SK-N-SH (cell line): ENCODE data around the gene STK40. TPM values are rescaled to one million over a fixed set of nuclear protein-coding genes. Genes with fewer than 3 reads are reported as not detected.

Source experiments
- CTCF ChIA-PET: fragments of 300-600, 350-600 bp; formaldehyde crosslinking; extraction: SDS; loops from one replicate; lab custom pipeline; 2021; lab: Yijun Ruan, JAX
- POLR2A ChIA-PET: fragments of 350-600 bp; sonication (Branson Sonifier 250); formaldehyde crosslinking; extraction: SDS; loops from one replicate; lab custom pipeline; 2020; ENCODE audit warnings: antibody characterized with exemption, inconsistent platforms; lab: Yijun Ruan, JAX
- DNase-seq: peaks from one replicate; pipeline ENCODE4 v3.0.0; 2012
- H2AFZ ChIP-seq: fragments of 200-600 bp; sonication (generic); 2 replicates; pipeline ENCODE4 v1.8.1; 2016; ENCODE audit warnings: antibody characterized with exemption, mild to moderate bottlenecking, low read depth
- H3F3A ChIP-seq: fragments of 200-600 bp; sonication (generic); replicated peaks from 2 replicates; pipeline ENCODE3; 2016; ENCODE audit warnings: antibody characterized with exemption, mild to moderate bottlenecking; ENCODE audit not compliant: insufficient read depth
- H3K27ac ChIP-seq, 2 experiments: fragments of 200-500 bp in 1 of 2; fragments of 200-600 bp in 1 of 2; sonication (Bioruptor generic) in 1 of 2; sonication (generic), shearing (Covaris generic) in 1 of 2; 2 replicates each; pipeline versions ENCODE4 v1.5.1 to v1.6.1; 2014 to 2016; ENCODE audit warnings: low read depth in 2 of 2, inconsistent platforms in 1 of 2, low read length in 1 of 2, mild to moderate bottlenecking in 1 of 2, mixed read lengths in 1 of 2
- H3K27me3 ChIP-seq: fragments of 200-600 bp; sonication (generic), shearing (Covaris generic); 2 replicates; pipeline ENCODE4 v1.6.1; 2016; ENCODE audit warnings: mixed run types; ENCODE audit not compliant: insufficient read depth
- H3K36me3 ChIP-seq, 2 experiments: fragments of 200-500 bp in 1 of 2; fragments of 200-600 bp in 1 of 2; sonication (Bioruptor generic) in 1 of 2; sonication (generic) in 1 of 2; replicated peaks in 1 of 2; 2 replicates each; pipeline versions ENCODE3 to v1.5.1; 2014 to 2016; ENCODE audit warnings: low read length in 1 of 2, mild to moderate bottlenecking in 1 of 2; ENCODE audit not compliant: insufficient read depth in 2 of 2, control insufficient read depth in 1 of 2
- H3K4me1 ChIP-seq, 2 experiments: fragments of 200-500 bp in 1 of 2; fragments of 200-600 bp in 1 of 2; sonication (Bioruptor generic) in 1 of 2; sonication (generic), shearing (Covaris generic) in 1 of 2; 2 replicates each; pipeline versions ENCODE4 v1.5.1 to v1.6.1; 2014 to 2016; ENCODE audit warnings: low read depth in 1 of 2, low read length in 1 of 2, mixed run types in 1 of 2; ENCODE audit not compliant: insufficient read depth in 2 of 2, control insufficient read depth in 1 of 2
- H3K4me2 ChIP-seq: fragments of 200-600 bp; sonication (generic), shearing (Covaris generic); 2 replicates; pipeline ENCODE4 v1.6.1; 2017; ENCODE audit warnings: mixed run types
- H3K4me3 ChIP-seq, 2 experiments: fragments of 200-500 bp in 1 of 2; fragments of 200-600 bp in 1 of 2; sonication (Bioruptor generic) in 1 of 2; sonication (generic), shearing (Covaris generic) in 1 of 2; 2 replicates each; pipeline versions ENCODE4 v1.5.1 to v1.8.1; 2014 to 2016; ENCODE audit warnings: low read depth in 2 of 2, inconsistent platforms in 1 of 2, low read length in 1 of 2, mild to moderate bottlenecking in 1 of 2, mixed read lengths in 1 of 2, moderate library complexity in 1 of 2
- H3K79me2 ChIP-seq: fragments of 200-600 bp; sonication (generic); 2 replicates; pipeline ENCODE4 v1.8.1; 2017; ENCODE audit warnings: mild to moderate bottlenecking; ENCODE audit not compliant: insufficient read depth
- H3K9ac ChIP-seq: fragments of 200-600 bp; sonication (generic); 2 replicates; pipeline ENCODE4 v1.6.1; 2017; ENCODE audit warnings: mixed run types
- H3K9me2 ChIP-seq: fragments of 200-600 bp; sonication (generic); 2 replicates; pipeline ENCODE4 v1.6.1; 2017; ENCODE audit warnings: mixed run types
- H3K9me3 ChIP-seq: fragments of 200-600 bp; sonication (generic); 2 replicates; pipeline ENCODE4 v1.6.1; 2017; ENCODE audit warnings: mixed run types, mild to moderate bottlenecking, moderate library complexity
- H4K20me1 ChIP-seq: fragments of 200-600 bp; sonication (generic); 2 replicates; pipeline ENCODE4 v1.6.1; 2017; ENCODE audit warnings: mild to moderate bottlenecking, mixed run types; ENCODE audit not compliant: insufficient read depth
- CHD2 ChIP-seq: fragments of 150-350 bp; IDR thresholded peaks from 2 replicates; pipeline ENCODE4 v1.6.1; 2018; ENCODE audit warnings: low read length; ENCODE audit not compliant: partially characterized antibody
- CTCF ChIP-seq: fragments of 200-600 bp; sonication (generic); IDR thresholded peaks from 2 replicates; pipeline ENCODE4 v1.6.1; 2017; ENCODE audit warnings: antibody characterized with exemption, mild to moderate bottlenecking, moderate library complexity
- ELF1 ChIP-seq: IDR thresholded peaks from 2 replicates; pipeline ENCODE4 v1.4.0; 2012
- FOSL2 ChIP-seq: IDR thresholded peaks from 2 replicates; pipeline ENCODE4 v1.4.0; 2012; ENCODE audit warnings: low read depth, mild to moderate bottlenecking, moderate library complexity, borderline replicate concordance
- FOXJ3 ChIP-seq: sonication (generic); formaldehyde crosslinking; IDR thresholded peaks from 2 replicates; pipeline ENCODE4 v1.5.1; 2020; ENCODE audit warnings: mild to moderate bottlenecking, missing genetic modification reagents
- GATA2 ChIP-seq: sonication (generic); formaldehyde crosslinking; IDR thresholded peaks from 2 replicates; pipeline ENCODE4 v1.5.0; 2020; ENCODE audit warnings: mild to moderate bottlenecking, missing genetic modification reagents
- IRF3 ChIP-seq: fragments of 150-350 bp; IDR thresholded peaks from 2 replicates; pipeline ENCODE4 v1.6.1; 2016; ENCODE audit warnings: mild to moderate bottlenecking, low read depth, low read length
- MAX ChIP-seq: IDR thresholded peaks from 2 replicates; pipeline ENCODE4 v1.4.0; 2012; ENCODE audit warnings: low read depth
- MXI1 ChIP-seq: IDR thresholded peaks from 2 replicates; pipeline ENCODE4 v1.6.1; 2012; ENCODE audit warnings: mild to moderate bottlenecking, low read depth, low read length, improper control_type of control experiment
- NRF1 ChIP-seq: IDR thresholded peaks from 2 replicates; pipeline ENCODE4 v1.6.1; 2012; ENCODE audit warnings: low read depth, mild to moderate bottlenecking, low read length
- PBX3 ChIP-seq: IDR thresholded peaks from 2 replicates; pipeline ENCODE4; 2012
- POLR2AphosphoS5 ChIP-seq: IDR thresholded peaks from 2 replicates; pipeline ENCODE4 v1.6.1; 2012; ENCODE audit warnings: low read depth, low read length
- RAD21 ChIP-seq: IDR thresholded peaks from 2 replicates; pipeline ENCODE4 v1.6.1; 2012; ENCODE audit warnings: mild to moderate bottlenecking, low read length
- RFX5 ChIP-seq: IDR thresholded peaks from 2 replicates; pipeline ENCODE4 v1.6.1; 2012; ENCODE audit warnings: mild to moderate bottlenecking, improper control_type of control experiment, low read length
- SMC3 ChIP-seq: IDR thresholded peaks from 2 replicates; pipeline ENCODE4 v1.6.1; 2012; ENCODE audit warnings: low read depth, low read length, improper control_type of control experiment
- TAF1 ChIP-seq: IDR thresholded peaks from 2 replicates; pipeline ENCODE4 v1.6.1; 2012; ENCODE audit warnings: low read depth, mild to moderate bottlenecking, low read length, moderate library complexity, borderline replicate concordance
- TCF12 ChIP-seq: IDR thresholded peaks from 2 replicates; pipeline ENCODE4 v1.4.0; 2012
- TEAD4 ChIP-seq: IDR thresholded peaks from 2 replicates; pipeline ENCODE4 v1.4.0; 2012; ENCODE audit warnings: mild to moderate bottlenecking, borderline replicate concordance; ENCODE audit not compliant: insufficient read depth
- USF1 ChIP-seq: IDR thresholded peaks from 2 replicates; pipeline ENCODE4 v1.4.0; 2012; ENCODE audit warnings: low read depth, borderline replicate concordance
- YY1 ChIP-seq: IDR thresholded peaks from 2 replicates; pipeline ENCODE4 v1.4.0; 2012; ENCODE audit warnings: low read depth, mild to moderate bottlenecking
- ZBTB33 ChIP-seq: IDR thresholded peaks from 2 replicates; pipeline ENCODE4 v1.4.0; 2012; ENCODE audit warnings: low read depth, borderline replicate concordance
- WGBS: methylation state at CpG from one replicate; pipeline ENCODE4 v1.1.6; 2017; ENCODE audit warnings: low lambda C conversion rate; 5-methylcytosine and 5-hydroxymethylcytosine counted together
- polyA plus RNA-seq, 3 experiments: library from polyadenylated mRNA; depleted of rRNA; stranded (reverse); fragments of >200 nt; gene quantifications; 2 replicates each; pipeline ENCODE4 v1.2.3, GENCODE V29; 2012

Gene STK40
- polyA plus RNA-seq, 1 of the 3 experiments (the other 2 are of a cell fraction), result 43.3 TPM

GRCh38 chr1:36382231-36382630, 3.5 kb downstream of the STK40 start:
- no peak overlapping the region for H3K4me3 ChIP-seq
- H2AFZ ChIP-seq, result no peak overlapping the region
- H3K4me1 ChIP-seq, result peaks cover 20 to 32% of the 10 kb centered on the region in 2 experiments
- H3K27me3 ChIP-seq, result no peaks in the 10 kb centered on the region
- no peak overlapping the region for H3K27ac ChIP-seq
- H3K36me3 ChIP-seq, result peaks cover 0 to 5% of the 10 kb centered on the region in 2 experiments
- peaks cover 6% of the 10 kb centered on the region for H3F3A ChIP-seq
- TF ChIP-seq FOSL2, result no peak
- no peak for TF ChIP-seq TAF1
- no peak for TF ChIP-seq FOXJ3 (CRISPR knock-in tag)
- TF ChIP-seq RFX5, result no peak
- TF ChIP-seq MAX, result no peak
- H3K9me2 ChIP-seq, result no peaks in the 10 kb centered on the region
- H3K9me3 ChIP-seq, result no peaks in the 10 kb centered on the region
- ChIA-PET POLR2A (interaction anchor here (0.6 kb wide), 1 partner anchor 144 kb away, joined by 4 read pairs; no protein-coding TSS in a partner anchor), CTCF (interaction anchor here (0.6 to 10.1 kb wide), 4 partner anchors 15 to 1380 kb away, joined by 3 to 78 read pairs (median 5); no protein-coding TSS in a partner anchor)
- H3K9ac ChIP-seq, result no peak overlapping the region
- 0 out of 2 replicates have a peak overlapping the region, but pooled peaks have one; percentile 19 for H3K4me2 ChIP-seq
- 96% methylated on average over 9 of the region's 9 CpGs for WGBS
- H3K79me2 ChIP-seq, result peaks cover 84% of the 10 kb centered on the region
- H4K20me1 ChIP-seq, result peaks cover 64% of the 10 kb centered on the region
- DNase-seq, result no peak

GRCh38 chr1:36381405-36381804, 4.3 kb downstream of the STK40 start:
- peaks cover 6% of the 10 kb centered on the region for H3F3A ChIP-seq
- no peak overlapping the region for H3K27ac ChIP-seq
- no peak for DNase-seq
- no peak overlapping the region for H3K9ac ChIP-seq
- ChIA-PET POLR2A (interaction anchor here (0.6 kb wide), 1 partner anchor 143 kb away, joined by 4 read pairs; no protein-coding TSS in a partner anchor), CTCF (interaction anchor here (0.6 to 10.1 kb wide), 5 partner anchors 14 to 1381 kb away, joined by 3 to 78 read pairs (median 5); no protein-coding TSS in a partner anchor)
- H3K4me2 ChIP-seq, result no peak overlapping the region
- H4K20me1 ChIP-seq, result peaks cover 64% of the 10 kb centered on the region
- H3K79me2 ChIP-seq, result peaks cover 92% of the 10 kb centered on the region
- WGBS, result 97% methylated on average over 5 of the region's 5 CpGs
- H2AFZ ChIP-seq, result no peak overlapping the region
- no peaks in the 10 kb centered on the region for H3K9me2 ChIP-seq
- H3K27me3 ChIP-seq, result no peaks in the 10 kb centered on the region
- no peak overlapping the region for H3K4me3 ChIP-seq
- peaks cover 0 to 5% of the 10 kb centered on the region in 2 experiments for H3K36me3 ChIP-seq
- H3K9me3 ChIP-seq, result no peaks in the 10 kb centered on the region
- H3K4me1 ChIP-seq, result peaks cover 14 to 24% of the 10 kb centered on the region in 2 experiments
- TF ChIP-seq TAF1, result no peak
- no peak for TF ChIP-seq IRF3
- no peak for TF ChIP-seq POLR2AphosphoS5
- no peak for TF ChIP-seq SMC3
- no peak for TF ChIP-seq ELF1
- TF ChIP-seq RAD21, result no peak
- TF ChIP-seq TCF12, result no peak
- TF ChIP-seq ZBTB33, result no peak
- TF ChIP-seq NRF1, result no peak
- TF ChIP-seq CHD2, result no peak
- TF ChIP-seq MAX, result no peak
- no peak for TF ChIP-seq RFX5
- TF ChIP-seq GATA2, result no peak
- no peak for TF ChIP-seq YY1
- TF ChIP-seq USF1, result no peak
- TF ChIP-seq PBX3, result no peak
- no peak for TF ChIP-seq TEAD4
- no peak for TF ChIP-seq CTCF
- TF ChIP-seq MXI1, result no peak
